SU-DHL-6 (cell line): ENCODE measurements around the gene CALN1.

Experiments
- CTCF ChIP-seq: fragments of 200-600 bp; sonication (generic); IDR thresholded peaks from one replicate; pipeline ENCODE4 v1.5.1; 2017; ENCODE audit warnings: antibody characterized with exemption, mild to moderate bottlenecking, low read length, moderate library complexity; ENCODE audit not compliant: insufficient read depth, poor library complexity, severe bottlenecking
- EZH2phosphoT487 ChIP-seq: fragments of 200-600 bp; sonication (generic), shearing (Covaris generic); conservative IDR thresholded peaks from 2 replicates; pipeline ENCODE4 v1.6.1; 2018; ENCODE audit warnings: mild to moderate bottlenecking, antibody characterized with exemption, low read length, moderate library complexity, mixed read lengths

- TF ChIP-seq CTCF: no peak
- no peak for TF ChIP-seq EZH2phosphoT487
Measured at GRCh38 chr7:72453471-72453870, 41.3 kb upstream of the CALN1 start.
